Inflammatory macrophage treated with lipopolysaccharide for 1 hour (primary cell): ENCODE results near the gene TM9SF1.

Experiments used
- DNase-seq, 2 donors: peaks; one replicate each; pipeline ENCODE4 v3.0.0-alpha.2; 2020 to 2022

Gene TM9SF1

DNA sequence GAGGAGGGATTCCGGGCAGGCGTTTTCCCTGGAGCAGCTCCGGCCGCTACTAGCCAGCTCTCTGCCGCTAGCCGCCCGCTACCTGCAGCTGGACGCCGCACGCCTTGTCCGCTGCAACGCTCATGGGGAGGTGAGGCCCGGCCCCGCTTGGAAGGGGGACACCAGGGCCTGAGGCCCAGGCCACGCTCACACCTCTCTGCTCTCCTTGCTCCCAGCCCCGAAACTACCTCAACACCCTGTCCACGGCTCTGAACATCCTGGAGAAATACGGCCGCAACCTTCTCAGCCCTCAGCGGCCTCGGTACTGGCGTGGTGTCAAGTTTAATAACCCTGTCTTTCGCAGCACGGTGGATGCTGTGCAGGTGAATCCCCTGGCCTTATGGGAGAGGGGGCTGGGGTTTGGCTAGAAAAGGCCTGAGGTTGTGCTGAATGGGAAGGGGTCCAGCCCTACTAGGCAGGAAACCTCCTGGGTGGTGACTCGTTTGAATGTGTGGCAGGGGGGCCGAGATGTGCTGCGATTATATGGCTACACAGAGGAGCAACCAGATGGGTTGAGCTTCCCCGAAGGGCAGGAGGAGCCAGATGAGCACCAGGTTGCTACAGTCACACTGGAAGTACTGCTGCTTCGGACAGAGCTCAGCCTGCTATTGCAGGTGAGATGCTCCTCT, 47.3 kb downstream of the TM9SF1 start:
- DNase-seq: no peak

DNA sequence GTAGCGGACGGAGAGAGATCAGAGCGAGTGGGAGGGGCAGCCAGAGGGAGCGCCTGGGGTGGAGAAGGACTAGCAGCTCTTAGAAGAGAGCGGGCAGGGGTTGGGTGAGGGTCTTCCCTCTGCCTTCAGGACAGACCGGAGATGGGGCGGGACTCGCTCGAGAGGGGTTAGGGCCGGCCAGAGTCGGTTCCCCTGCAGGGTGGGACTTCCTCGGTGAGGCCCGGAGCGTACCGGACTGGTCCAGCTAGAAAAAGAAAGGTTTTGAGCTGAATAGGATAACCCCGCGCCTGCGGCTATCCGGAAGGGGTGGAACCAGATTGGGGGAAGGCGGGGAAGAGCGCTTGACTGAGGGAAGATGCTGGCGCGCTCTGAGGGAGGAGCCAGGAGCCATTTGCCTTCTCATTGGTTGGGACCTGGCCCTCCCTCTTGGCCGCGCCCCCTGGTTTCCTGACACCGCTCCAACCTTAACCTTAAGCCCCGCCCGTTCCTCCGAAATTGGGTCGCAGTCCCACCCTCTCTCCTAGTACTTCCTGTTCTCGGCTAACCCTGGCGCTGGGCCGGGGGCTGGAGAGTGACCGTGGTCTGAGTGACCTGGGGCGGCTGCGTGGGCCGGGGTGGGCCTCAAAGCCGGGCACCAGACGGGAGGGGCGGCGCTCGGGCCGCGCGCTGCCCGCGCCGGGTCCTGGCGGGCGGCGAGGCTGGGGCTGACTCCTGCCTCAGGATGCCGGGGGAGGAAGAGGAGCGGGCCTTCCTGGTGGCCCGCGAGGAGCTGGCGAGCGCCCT, 48.1 kb downstream of the TM9SF1 start, which contains the start of gene RNF31:
Gene RNF31 (plus strand): TSS at position 521 of the 783 bp plus-strand sequence. CDS start 201 bp downstream, at position 722.
- peak; percentile 98 for DNase-seq

DNA sequence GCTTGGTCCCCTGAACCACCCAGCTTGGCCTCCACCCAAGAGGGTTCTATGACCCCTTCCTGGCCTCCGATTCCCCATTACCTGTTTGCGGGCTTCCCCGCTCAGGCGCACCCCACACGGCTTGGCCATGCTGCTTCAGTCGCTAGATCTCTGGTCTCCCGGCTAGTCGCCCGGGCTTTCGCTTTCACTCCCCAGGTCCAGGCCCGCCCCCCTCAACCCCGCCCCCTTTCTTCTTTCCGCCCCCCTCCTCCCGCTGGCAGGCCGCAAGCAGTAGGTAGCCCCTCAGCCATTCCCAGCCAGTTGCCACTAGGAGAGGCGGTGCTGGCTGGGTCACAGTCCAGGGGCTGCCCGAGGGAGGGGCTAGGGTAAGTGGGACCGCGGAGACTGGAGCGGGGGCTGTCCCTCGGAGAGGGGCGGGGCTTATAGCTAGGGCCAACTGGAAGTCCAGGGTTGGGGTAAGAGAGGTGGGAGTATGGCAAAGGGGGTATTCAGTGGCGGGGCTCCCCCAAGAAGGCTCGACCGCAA, 48.7 kb downstream of the TM9SF1 start, which contains the start of gene PSME2:
Gene PSME2 (minus strand): TSS at position 158 of the 525 bp plus-strand sequence. CDS start 29 bp downstream, at position 129.
- DNase-seq: peak; percentile 88 to 96

DNA sequence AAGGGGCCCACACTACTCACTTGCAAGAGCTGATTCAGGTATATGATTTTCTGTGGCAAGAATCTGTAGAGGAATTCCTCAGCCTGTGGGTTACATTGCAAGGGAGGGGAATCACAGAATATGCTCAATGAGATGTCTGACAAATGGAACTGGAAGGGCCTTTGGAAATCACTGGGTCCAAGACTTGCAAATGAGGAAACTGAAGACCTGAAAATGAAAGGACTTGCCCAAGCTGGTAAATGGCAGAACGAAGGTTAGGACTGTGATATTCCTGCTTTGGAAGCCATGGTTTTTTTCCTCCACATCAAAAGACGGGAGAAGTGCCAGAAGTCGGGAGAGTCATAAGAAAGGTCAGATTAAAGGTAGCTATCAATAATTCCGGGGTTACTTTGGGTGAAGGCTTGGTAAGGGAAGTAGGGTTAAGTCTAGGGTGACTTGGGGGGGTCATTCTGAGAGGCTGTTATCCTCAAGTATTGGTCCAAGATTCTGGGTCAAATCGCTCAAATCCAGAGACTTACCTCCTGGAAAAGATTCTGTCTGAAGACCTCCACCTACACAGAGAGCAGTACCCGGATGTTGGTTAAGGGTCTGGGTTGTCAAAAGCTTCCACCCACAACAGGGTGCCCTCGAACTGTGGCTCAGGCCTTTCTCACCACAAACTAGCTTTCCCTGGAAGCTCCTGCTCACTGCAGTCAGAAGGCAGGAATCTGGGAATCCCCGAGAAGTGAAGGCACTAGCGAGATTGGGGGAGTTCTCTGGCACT, 49.4 kb downstream of the TM9SF1 start:
- peak; percentile 62 to 87 for DNase-seq

DNA sequence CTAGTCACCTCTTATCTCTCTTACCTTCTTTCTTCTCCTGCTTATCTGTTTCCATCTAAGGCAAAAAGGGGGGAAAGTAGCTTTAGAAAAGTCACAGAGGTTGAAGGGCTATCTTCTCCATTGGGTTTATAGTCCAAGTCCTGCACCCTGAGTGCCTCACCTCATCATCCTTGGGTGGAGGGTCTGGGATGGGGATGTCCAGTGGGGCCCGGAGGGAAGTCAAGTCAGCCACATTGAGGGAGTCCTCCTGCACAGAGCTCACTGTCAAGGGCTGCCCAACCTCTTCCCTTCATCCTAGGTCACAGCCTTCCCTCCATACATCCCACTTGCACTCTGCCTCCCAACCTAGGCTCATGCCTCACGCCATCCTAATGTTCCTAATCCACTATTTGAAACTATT, 50.0 kb downstream of the TM9SF1 start:
- no peak for DNase-seq

DNA sequence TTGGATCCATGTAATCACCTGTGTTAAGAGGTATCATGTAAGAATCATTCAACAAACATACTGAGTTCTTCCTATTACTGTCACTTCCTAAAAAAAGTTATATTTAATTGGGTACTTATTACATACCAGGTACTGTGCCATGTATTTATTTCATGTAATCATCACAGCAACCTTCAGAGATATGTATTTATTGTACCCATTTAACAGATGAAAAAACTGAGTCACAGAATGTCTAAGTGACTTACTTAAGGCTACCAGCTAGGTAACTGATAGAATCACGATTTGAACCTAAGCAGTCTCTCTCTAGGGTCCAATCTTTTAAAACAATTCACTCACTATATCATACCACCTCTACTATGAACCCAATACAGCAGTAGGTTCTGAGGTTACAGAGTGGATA, 50.8 kb downstream of the TM9SF1 start:
- no peak for DNase-seq

DNA sequence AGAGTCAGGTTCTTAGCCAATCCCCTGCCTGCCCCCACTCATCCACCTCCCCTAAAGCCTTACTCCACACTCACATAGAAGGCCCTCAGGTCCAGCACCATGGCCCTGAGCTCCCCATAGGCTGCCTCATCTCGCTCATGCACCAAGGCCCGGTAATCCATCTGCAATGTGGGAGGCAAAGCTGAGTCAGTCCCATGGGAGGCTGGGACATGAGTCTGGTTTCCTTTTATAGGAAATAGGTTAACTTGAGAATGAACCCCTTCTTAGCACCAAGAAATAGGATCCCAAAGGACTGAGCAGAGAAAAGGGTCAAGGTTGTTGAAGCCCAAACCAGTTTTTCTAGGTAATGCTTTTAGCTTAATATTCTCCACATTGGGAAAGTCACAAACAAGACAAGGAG, 51.7 kb downstream of the TM9SF1 start:
- peak in 1 of 2 donors; percentile 35 for DNase-seq

DNA sequence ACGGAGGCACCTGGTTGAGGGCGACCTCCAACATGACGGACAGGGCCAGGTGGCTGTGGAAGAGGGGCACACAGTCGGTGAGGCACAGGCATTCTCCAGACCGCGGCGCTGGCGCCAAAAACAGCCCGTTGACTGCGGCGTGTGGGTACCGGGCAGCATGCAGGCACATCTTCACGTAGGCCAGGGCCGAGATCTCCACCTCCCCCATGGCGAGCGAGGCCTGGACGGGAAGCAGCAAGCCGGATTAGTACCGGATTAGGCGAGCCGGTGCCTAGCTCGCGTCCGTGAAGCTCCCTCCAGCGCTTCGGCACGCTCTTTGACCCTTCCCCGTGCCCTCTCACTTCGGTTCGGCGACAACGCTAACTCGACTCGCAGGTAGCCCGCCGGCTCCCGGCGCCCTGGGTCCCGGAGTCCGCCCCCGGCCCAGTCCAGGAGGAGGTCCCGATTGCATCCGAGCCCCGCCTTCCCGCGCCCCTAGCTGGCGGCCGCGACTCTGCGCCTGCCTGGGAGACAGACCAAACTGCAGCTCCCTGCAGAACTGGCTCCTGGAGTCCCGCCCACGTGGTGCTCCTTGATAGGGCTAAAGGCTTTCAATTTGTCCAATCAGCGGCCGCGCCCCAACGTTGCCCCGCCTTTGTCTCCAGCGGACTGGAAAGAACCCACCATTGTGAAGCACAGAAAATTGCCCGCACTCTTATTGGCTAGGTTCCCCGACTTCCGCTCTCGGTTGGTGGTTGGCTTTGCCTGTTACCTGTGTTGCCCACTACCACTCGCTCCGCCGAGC, 54.0 kb downstream of the TM9SF1 start, which contains the start of gene EMC9:
Gene EMC9 (minus strand): TSS at position 495 of the 784 bp plus-strand sequence. CDS start 287 bp downstream, at position 208.
- peak; percentile 100 for DNase-seq

DNA sequence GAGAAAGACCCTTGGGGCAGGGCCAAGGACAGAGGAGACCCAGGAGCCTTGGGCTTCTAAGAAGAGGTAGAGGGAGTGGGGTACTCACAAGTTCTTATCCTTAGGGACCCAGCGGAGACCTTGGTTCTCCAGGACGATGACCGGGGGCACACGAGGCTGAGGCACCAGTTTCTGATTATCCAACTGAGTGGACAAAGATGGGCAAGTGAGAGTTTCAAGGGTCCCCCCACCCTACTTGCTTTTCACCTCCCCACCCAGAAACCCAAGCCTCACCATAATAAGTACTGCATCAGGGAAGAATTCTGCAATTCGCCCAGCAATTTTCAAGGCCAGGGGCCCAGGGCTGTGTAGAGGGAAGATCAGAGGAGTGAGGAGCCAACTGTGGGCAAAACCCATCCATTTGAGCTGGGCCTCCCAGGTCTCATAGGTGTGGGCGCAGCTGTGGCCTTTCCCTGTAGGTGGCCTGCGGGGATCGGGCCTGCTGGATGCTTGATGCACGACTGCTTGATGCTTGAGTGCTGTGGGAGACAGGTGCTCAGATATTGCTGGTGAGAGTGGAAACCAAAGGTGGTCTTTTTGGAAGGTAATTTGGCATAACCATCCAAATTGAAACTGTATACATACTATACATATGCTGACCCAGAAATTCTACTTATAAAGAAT, 55.8 kb downstream of the TM9SF1 start:
- no peak for DNase-seq
